Activated CD8-positive, alpha-beta memory T cell treated with anti-CD3 and anti-CD28 coated beads, Interleukin-2, amount 50 U/mL, for 1 hour (primary cell): Measurements from ENCODE around the gene TIGAR.

Experiments
- DNase-seq: peaks from one replicate; pipeline ENCODE4 v3.0.0-alpha.2; 2020; ENCODE audit errors: extremely low read depth

TIGAR gene

GRCh38 chr12:4320853-4321701 is at the start of gene TIGAR:
Gene TIGAR, plus strand, starts transcription at chr12:4321213. Its CDS starts 59 bp downstream, at chr12:4321272.
- peak; percentile 69 for DNase-seq

DNA sequence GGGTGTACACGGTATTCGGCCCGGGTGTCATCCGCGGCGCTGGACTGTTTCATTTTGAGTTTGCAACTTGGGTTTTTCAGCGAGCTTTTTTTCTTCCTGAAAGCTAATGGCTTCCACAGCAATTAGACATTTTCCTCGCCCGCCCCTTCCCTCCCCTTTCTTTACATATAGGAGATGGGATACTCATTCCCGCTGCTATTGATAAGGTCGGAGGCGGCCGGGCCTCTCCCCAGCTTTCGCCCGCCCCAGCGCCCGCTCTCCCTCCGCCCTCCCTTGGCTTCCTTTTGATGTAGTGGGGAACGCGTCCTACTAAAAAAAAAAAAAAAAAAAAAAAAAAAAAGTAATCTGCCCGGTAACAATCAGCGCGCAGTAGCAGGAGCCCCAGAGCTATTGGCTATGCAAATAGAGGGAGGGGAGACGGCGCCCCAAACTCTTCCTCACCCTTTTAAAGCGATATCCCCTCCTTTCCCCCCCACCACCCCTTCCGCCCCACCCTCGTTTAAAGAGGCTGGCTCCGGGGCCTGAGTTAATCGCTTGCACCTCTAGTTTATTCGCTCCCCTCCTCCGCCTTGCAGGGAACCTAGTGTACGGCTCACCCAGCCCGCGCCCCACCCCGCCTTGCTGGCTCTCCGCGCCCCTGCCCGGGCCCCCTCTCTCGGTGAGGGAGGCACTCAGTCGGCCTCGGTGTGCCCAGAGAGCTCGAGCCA is 49.1 kb upstream of the TIGAR start:
- peak; percentile 74 for DNase-seq

- DNase-seq: no peak
Measured at GRCh38 chr12:4272424-4273272, 48.4 kb upstream of the TIGAR start.

GRCh38 chr12:4273273-4273651 is 47.8 kb upstream of the TIGAR start:
- no peak for DNase-seq

DNA sequence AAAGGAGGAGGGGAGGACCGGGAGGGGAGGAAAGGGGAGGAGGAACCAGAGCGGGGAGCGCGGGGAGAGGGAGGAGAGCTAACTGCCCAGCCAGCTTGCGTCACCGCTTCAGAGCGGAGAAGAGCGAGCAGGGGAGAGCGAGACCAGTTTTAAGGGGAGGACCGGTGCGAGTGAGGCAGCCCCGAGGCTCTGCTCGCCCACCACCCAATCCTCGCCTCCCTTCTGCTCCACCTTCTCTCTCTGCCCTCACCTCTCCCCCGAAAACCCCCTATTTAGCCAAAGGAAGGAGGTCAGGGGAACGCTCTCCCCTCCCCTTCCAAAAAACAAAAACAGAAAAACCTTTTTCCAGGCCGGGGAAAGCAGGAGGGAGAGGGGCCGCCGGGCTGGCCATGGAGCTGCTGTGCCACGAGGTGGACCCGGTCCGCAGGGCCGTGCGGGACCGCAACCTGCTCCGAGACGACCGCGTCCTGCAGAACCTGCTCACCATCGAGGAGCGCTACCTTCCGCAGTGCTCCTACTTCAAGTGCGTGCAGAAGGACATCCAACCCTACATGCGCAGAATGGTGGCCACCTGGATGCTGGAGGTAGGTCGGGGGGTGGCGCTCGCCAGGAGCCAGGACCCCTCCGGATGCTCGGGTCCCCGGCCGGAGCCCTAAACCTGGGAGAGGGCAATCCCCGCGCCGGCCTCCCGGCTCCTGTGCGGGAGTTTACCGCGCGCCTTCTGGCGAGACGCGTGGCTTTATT is 47.2 kb upstream of the TIGAR start, which contains the start of gene CCND2:
CCND2 (plus strand) TSS at position 111 of the 744 bp plus-strand sequence; CDS start at position 390, 279 bp downstream.
- DNase-seq: no peak

DNA sequence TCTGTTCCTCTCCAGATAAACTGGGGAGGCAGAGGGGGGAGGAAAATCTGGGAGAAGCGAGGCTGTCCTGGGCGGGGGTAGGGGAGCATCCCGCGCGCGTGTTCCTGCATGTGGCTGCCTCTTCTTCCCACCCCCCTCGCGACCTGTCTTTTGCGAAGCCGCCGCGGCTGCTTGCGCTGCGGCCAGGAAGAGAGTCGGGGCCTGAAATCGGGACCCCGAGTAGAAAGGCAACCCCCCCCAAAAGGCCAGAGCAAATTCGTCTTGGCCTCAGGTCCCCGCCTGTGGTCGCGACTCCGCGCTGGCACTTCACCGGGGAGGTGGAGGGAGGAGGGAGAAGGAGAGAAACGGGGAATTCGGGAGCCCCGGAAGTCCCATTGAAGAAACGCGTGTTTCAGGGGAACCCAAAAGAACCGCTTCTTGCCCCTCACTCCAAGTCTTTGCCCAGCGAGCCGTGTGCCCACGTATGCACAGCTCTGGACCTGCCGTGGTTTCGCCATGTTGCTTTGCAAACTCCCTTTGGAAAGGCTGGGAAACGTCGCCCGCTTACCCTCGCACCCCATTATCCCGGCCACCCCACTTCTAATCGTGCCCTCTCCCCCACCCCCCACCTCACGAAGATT is 46.5 kb upstream of the TIGAR start:
- no peak for DNase-seq

- no peak for DNase-seq
Measured at GRCh38 chr12:4275016-4275869, 45.8 kb upstream of the TIGAR start.

- no peak for DNase-seq
Measured at GRCh38 chr12:4275870-4276301, 45.1 kb upstream of the TIGAR start.

GRCh38 chr12:4276524-4277204 is 44.3 kb upstream of the TIGAR start:
- peak; percentile 80 for DNase-seq

GRCh38 chr12:4277205-4277543 is 43.8 kb upstream of the TIGAR start:
- no peak for DNase-seq

DNA sequence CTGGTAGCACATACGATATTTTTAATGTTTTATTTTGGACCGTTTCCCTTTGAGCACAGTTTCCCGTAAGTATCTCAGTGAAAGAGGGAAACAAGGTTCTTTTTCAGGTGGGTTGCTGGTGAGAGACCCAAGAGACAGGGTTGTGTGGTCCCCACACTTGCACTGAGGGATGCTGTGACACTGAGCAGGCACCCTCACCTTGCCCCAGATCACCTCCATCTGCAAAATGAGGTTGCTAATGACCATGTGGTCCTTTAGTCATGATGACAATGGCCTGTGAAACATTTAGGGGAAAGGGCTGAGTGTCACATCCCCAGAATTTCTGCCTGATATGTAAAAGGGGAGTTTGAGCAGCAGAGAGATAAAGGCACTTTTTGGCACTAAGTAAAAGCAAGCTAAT is 43.2 kb upstream of the TIGAR start:
- no peak for DNase-seq

DNA sequence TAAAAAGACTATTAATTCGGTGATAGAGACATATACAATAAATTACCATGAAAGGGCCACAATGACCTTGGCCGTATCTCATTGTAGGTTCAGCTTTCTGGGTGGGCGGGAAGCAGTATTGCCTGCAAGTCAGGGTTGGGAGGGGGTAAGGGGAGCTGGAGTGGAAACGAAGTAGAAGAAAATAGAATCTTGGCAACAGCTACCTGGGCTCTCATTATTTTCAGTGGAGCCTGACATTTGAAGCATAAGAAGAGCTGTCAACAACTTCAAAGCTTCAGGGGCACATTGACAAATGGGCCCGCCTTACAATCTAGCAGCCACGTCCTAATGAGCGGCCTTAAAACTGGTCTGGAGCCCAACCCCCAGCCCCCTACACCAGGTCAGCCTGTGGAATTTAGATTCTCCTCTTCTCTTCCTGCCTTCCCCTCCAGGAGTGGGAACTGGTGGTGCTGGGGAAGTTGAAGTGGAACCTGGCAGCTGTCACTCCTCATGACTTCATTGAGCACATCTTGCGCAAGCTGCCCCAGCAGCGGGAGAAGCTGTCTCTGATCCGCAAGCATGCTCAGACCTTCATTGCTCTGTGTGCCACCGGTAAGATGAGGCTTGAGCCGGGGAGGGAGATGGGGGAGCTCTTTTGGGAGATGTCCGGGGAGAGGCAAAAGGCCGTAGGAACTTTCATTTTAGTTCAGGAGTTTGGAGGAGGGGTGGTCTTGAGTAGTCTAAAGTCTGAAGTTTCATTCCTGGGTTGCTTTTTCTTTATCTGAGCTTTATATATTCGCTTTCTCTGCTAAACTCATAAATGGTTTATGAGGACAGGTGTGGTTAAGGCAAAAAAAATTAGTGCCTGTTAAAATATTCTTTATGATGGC is 42.5 kb upstream of the TIGAR start:
- no peak for DNase-seq

DNA sequence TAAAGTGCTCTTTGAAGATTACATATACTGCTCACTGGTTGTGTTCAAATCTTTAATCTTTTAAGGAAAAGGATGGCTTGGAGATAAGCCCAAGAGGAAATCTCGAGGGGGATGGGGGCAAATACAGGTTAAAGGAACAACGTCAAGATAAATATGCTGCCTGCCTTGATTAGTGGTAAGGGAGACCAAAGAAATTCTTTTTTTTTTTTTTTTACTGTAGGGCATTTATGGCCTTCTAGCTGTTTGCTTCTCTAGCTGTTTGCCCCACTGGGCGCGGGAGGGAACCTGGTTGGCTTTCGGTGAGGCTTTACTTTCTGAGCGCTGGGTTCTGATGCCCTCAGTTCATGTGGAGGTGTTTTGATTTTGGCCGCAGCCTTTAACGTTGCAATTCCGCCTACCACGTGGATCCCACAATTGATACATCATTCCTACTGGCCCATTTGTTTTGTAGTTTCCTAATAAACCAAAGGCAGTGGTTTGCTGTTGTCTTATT is 41.8 kb upstream of the TIGAR start:
- DNase-seq: no peak

- no peak for DNase-seq
Measured at GRCh38 chr12:4280351-4281163, 40.5 kb upstream of the TIGAR start.

GRCh38 chr12:4281173-4281654 is 39.8 kb upstream of the TIGAR start:
- DNase-seq: no peak

- no peak for DNase-seq
Measured at GRCh38 chr12:4282103-4282891, 38.7 kb upstream of the TIGAR start.
